ENCODE measurements around the gene SCFD1. TPM values are rescaled to one million over a fixed set of nuclear protein-coding genes. Genes with fewer than 3 reads are reported as not detected.

The SCFD1 gene
- total RNA-seq, 4 donors from 2014 or later, result 21.5 to 30.7 (median 28.2) TPM

- intact Hi-C loops (cut with DNase I; ENCODE audit: low total_unique reads), result no loop called here
- Histone ChIP-seq H3K4me1 (no peaks in the 10 kb centered on the region), H3K4me3 (no peak overlapping the region), H3K36me3 (peaks cover 0 to 69% of the 10 kb centered on the region in 2 donors), H3K9me3 (no peaks in the 10 kb centered on the region), H3K27me3 (no peaks in the 10 kb centered on the region), H3K27ac (no peak overlapping the region)
- DNase-seq (no peak), ATAC-seq (no peak)
- in situ Hi-C loops (cut with MboI; ENCODE audit: low sequenced_read_pairs in 4 of 4), result loop anchor here in 1 of 4 donors (10.0 to 25.0 kb wide), 2 partner anchors 248 to 730 kb away; no protein-coding TSS in a partner anchor
- TF ChIP-seq CTCF (IDR thresholded peaks at IDR 0.05 in 4 of 5, conservative IDR thresholded peaks at IDR 0.05 in 1 of 5) (no peak), POLR2A (IDR thresholded peaks at IDR 0.05) (no peak)
Measured at GRCh38 chr14:30657050-30657449, 34.9 kb downstream of the SCFD1 start.

GRCh38 chr14:30657606-30658163 is 35.6 kb downstream of the SCFD1 start:
- intact Hi-C loops (cut with DNase I; ENCODE audit: low total_unique reads) (no loop called here), in situ Hi-C loops (cut with MboI; ENCODE audit: low sequenced_read_pairs in 4 of 4) (loop anchor here in 1 of 4 donors (10.0 to 25.0 kb wide), 2 partner anchors 247 to 730 kb away; no protein-coding TSS in a partner anchor)
- H3K4me1 ChIP-seq, result peaks cover 0 to 1% of the 10 kb centered on the region in 2 donors

GRCh38 chr14:30658645-30659044 is 36.5 kb downstream of the SCFD1 start:
- no peak for ATAC-seq
- no peaks in the 10 kb centered on the region for H3K27me3 ChIP-seq
- peaks cover 0 to 2% of the 10 kb centered on the region in 2 donors for H3K4me1 ChIP-seq
- H3K36me3 ChIP-seq, result peaks cover 0 to 54% of the 10 kb centered on the region in 2 donors
- intact Hi-C loops (cut with DNase I; ENCODE audit: low total_unique reads) (no loop called here), in situ Hi-C loops (cut with MboI; ENCODE audit: low sequenced_read_pairs in 4 of 4) (loop anchor here in 1 of 4 donors (10.0 to 25.0 kb wide), 2 partner anchors 246 to 729 kb away; no protein-coding TSS in a partner anchor)
- DNase-seq, result no peak
- no peaks in the 10 kb centered on the region for H3K9me3 ChIP-seq
- TF ChIP-seq CTCF (IDR thresholded peaks at IDR 0.05 in 4 of 5, conservative IDR thresholded peaks at IDR 0.05 in 1 of 5), result no peak
- no peak for TF ChIP-seq POLR2A (IDR thresholded peaks at IDR 0.05)
- no peak overlapping the region for H3K27ac ChIP-seq
- no peak overlapping the region for H3K4me3 ChIP-seq

More at GRCh38 chr14:30657606-30658163, 35.6 kb downstream of the SCFD1 start:
- Histone ChIP-seq H3K36me3 (peaks cover 0 to 62% of the 10 kb centered on the region in 2 donors), H3K9me3 (no peaks in the 10 kb centered on the region), H3K27me3 (no peaks in the 10 kb centered on the region), H3K27ac (no peak overlapping the region), H3K4me3 (no peak overlapping the region)
- ATAC-seq (no peak), DNase-seq (no peak)
- TF ChIP-seq CTCF (IDR thresholded peaks at IDR 0.05 in 4 of 5, conservative IDR thresholded peaks at IDR 0.05 in 1 of 5) (no peak), POLR2A (IDR thresholded peaks at IDR 0.05) (no peak)

- ATAC-seq (no peak), DNase-seq (no peak)
- in situ Hi-C loops (cut with MboI; ENCODE audit: low sequenced_read_pairs in 4 of 4), result loop anchor here in 1 of 4 donors (25.0 kb wide), 1 partner anchor 718 kb away; no protein-coding TSS in a partner anchor
Measured at GRCh38 chr14:30669594-30669993, 47.5 kb downstream of the SCFD1 start.

More at GRCh38 chr14:30669594-30669993, 47.5 kb downstream of the SCFD1 start:
- Histone ChIP-seq H3K9me3 (no peaks in the 10 kb centered on the region), H3K4me1 (no peaks in the 10 kb centered on the region), H3K36me3 (peaks cover 0 to 33% of the 10 kb centered on the region in 2 donors), H3K27me3 (no peaks in the 10 kb centered on the region), H3K4me3 (no peak overlapping the region), H3K27ac (no peak overlapping the region)
- TF ChIP-seq CTCF (IDR thresholded peaks at IDR 0.05 in 4 of 5, conservative IDR thresholded peaks at IDR 0.05 in 1 of 5) (no peak), POLR2A (IDR thresholded peaks at IDR 0.05) (no peak)
- intact Hi-C loops (cut with DNase I; ENCODE audit: low total_unique reads), result no loop called here

All from gastrocnemius medialis (tissue), 4 donors.